ENCODE results near the gene MKX.

The MKX gene, protein sequence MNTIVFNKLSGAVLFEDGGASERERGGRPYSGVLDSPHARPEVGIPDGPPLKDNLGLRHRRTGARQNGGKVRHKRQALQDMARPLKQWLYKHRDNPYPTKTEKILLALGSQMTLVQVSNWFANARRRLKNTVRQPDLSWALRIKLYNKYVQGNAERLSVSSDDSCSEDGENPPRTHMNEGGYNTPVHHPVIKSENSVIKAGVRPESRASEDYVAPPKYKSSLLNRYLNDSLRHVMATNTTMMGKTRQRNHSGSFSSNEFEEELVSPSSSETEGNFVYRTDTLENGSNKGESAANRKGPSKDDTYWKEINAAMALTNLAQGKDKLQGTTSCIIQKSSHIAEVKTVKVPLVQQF

DNA sequence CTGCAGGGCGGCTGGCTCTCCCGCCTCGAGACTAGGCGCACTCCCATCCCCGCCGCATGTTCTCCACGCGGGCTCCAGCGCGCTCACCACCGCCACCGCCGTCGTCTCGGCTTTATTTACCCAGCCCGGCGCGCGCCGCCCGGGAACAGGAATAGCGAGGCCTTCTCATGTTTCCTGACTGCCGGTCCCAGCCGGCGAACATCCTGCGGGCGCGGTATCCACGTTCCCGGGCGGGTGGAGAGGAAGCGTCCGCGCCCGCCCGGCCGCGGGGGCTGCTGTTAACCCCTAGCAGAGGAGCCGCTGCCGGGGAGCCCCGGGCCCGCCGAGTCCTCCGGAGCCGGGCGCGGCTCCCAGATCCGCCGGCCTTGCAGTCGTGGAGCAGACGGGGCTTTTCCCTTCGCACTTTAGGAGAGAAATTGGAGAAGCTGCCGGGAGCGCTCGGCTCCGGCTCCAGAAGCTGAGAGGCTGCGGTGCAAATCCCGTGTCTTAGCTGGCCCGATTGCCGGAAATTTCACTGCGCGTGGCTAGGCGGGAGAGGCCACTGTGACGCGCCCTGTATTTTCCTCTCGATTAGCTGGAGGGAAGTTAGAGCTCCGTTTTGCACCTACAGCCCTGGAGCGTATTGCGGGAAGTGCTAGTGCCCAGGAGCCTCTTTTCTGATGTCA, at the start of gene MKX:
Gene MKX, minus strand, starts transcription at position 88 of the 665 bp plus-strand sequence. CDS start 2,404 bp downstream, outside the sequence.
- DNase-seq (ENCODE audit: low read depth in 3 of 3, low spot score in 1 of 3) = peak in 1 of 3 donors; percentile 15

DNA sequence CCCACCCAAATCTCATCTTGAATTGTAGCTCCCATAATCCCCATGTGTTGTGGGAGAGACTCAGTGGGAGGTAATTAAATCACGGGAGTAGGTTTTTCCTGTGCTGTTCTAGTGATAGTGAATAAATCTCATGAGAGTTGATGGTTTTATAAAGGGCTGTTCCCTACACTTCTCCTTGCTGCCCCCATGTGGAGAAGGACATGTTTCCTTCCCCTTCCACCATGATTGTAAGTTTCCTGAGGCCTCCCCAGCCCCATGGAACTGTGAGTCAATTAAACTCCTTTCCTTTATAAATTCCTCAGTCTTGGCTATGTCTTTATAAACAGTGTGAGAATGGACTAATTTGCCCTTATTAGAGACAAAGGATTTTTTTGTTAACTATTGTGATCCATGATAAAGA, 48.5 kb upstream of the MKX start:
- DNase-seq (ENCODE audit: low read depth in 3 of 3, low spot score in 1 of 3) = no peak

DNA sequence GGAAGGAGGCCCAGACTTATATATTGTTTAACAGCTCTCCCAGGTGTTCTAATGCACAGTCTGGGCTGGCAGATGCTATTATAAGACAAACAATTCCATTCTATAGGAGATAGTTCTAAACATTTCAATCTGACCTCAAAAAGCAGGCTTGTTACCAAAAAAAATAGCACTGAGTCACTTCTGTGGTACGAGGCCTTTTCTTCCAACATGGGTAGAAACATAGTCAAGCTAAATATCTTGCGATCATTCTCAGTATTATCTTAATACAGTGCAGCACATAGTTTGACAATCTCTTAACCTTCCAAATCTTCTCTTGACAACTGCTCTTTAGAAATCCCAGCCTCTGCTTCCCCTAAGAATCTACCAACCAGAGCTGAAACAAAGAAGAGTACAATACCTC, 46.6 kb upstream of the MKX start:
- no peak for DNase-seq (ENCODE audit: low read depth in 3 of 3, low spot score in 1 of 3)

DNA sequence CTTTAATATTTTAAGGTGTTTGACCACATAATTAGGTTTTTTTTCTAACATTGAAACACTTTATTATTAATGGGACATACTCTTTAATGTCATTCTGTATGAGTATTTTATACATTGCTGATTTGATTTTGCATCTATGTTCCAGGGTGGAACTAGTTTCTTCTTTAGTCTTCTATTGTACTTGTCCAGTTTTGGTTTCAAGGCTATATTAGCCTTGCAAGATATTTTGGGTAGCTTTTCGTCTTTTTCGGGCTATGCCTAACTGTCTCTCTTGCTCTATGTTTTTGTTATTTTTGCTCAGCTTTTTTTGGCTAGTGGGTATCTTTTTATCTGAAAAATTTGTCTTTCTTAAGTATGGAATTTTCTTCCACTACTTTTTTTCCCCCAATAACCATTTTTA, 38.7 kb upstream of the MKX start:
- no peak for DNase-seq (ENCODE audit: low read depth in 3 of 3, low spot score in 1 of 3)

DNA sequence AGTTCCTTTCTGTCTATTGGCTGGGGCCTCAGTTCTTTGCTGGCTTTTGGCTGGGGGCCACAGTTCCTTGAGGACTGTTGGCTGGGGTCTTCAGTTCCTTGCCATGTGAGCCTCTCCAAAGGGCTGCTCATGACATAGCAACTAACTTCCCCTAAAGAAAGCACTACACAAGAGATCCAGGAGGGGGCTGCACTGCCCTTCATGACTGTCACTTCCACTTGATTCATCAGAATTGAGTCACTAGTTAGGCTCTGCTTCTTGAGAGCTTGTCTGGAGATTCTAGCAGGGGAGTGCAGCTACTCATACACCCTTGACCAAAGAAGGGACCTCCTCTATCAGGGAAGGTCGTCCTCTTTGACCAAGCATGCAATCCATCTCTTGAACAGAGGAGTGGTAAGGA, 38.0 kb upstream of the MKX start:
- no peak for DNase-seq (ENCODE audit: low read depth in 3 of 3, low spot score in 1 of 3)

DNA sequence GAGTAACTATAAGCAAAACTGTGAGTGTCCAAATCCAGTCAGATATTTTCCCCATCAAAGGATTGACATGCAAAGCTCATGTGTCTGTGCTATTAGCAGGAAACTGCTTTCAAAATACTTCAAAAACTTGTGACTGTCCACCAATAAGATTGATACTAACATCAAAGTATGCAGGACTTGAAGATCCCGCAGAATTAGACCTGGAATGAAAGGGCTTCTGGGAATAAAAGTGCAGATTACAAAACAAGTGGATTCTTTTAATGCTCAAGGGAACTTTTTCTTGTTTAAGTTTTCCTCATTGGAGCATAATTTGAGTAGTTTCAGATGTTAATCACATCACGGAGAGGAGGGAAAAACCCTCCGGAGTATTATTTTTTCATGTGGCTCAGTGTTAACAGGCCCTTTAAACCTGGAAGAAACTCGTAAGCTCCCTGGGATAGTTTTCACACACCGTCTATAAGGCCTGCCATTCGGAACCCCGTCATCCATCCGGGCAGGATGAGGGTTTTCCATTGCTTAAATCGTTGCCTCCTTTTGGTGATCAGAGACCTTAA, 33.9 kb upstream of the MKX start:
- no peak for DNase-seq (ENCODE audit: low read depth in 3 of 3, low spot score in 1 of 3)

DNA sequence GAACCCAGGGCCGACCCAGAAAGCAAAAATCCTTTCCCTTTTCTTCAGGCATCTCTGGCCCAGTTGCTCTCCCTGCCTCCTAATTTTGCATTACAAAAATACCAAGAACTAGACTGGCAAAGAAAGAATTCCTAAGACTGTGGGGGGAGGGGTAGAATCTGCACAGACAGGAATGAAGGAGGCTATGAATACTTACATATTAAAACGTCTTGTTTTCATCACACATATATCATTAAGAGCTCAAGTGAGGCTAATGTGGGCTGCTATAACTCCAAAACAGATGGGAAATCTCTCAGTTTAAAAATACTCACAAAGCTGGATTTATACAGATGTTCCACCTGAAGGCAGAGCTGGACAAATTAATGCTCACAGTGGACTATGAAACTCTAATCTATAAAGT, 29.2 kb upstream of the MKX start:
- no peak for DNase-seq (ENCODE audit: low read depth in 3 of 3, low spot score in 1 of 3)

DNA sequence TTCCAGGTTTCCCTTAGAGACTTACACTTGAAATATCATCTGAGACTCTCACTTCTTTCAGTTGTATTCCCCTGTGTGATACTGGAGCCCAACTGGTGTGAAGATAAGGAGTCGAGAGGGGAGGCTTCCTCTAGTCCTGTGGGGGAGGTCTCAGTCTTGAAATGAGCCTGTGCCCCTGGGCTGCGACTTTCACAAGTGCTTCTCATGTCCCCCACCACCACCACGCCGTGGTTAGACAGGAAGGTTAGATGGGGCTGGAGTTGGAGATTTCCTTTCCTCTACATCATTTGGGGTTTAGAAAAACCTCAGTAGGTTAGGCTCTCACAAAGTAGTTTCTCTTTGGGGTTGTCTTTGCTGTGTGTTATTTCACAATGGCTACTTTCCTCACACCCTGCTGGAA, 25.6 kb upstream of the MKX start:
- no peak for DNase-seq (ENCODE audit: low read depth in 3 of 3, low spot score in 1 of 3)

DNA sequence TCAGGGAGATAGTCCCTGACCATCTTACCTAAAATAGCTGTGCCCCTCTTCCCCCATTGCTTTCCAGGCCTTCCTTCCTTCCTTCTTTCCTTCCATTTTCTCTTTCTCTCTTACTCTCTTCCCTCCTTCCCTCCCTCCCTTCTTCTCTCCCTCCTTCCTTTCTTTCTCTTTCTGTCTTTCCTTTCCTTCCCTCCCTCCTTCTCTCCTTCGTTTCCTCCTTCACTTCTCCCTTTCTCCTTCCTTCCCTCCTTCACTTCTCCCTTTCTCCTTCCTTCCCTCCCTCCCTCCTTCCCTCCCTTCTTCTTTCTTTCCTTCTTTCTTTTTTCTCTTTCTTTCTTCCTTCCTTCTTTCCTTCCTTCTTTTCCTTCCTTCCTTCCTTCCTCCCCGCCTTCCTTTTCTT, 24.6 kb upstream of the MKX start:
- no peak for DNase-seq (ENCODE audit: low read depth in 3 of 3, low spot score in 1 of 3)

DNA sequence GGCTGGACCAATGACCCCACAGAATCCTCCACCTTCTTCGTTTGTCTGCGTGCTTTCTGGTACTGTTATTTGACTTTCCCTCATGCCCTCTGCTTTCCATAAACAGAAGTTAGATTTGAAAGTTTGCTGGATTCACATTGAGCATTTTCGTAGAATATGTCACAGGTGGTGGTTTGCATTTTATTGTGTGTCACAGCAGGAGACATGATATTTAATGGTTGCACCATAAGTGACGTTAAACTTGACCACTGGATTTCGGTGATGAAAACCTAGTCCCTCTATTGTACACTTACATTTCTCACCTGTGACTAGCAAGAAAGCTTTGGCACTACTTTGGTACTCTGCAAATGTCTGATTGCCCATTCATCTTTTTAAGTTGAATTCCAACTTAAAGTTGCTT, 15.2 kb upstream of the MKX start:
- no peak for DNase-seq (ENCODE audit: low read depth in 3 of 3, low spot score in 1 of 3)

DNA sequence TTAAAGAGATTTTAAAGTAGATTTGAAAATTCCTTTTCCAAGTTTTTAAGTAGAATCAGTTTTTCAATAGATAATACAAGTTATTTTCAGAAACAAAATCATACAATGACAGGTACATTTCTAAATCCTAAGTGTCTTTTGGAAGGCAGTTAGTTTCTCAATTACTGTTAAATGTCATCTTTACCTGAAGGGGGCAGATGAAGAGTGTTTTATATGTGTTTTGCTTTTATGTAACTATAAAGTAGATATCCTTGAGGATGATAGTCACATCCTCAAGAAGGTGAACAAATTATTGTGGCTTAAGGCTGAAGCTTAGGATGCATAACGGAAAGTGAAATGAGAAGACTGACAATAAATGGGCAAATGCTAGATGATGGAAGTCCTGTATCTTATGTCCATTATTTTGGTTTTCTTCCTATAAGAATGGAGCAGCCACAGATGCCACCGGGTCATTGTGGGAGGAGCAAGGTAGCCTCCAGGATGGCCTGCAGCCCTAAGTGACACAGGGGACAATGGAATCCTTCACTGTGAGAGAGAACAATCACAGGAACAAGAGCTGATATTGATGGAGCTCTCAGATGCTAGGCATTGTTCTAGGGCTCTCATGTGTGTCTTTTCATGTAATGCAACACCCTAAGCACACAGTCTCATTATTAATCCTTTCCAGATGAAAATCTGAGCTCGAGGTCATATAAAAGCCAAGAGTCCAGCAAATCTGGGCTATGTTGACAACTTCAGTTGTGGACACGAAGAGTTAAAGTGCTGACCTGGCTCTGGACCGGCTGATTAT, 14.1 kb upstream of the MKX start:
- DNase-seq (ENCODE audit: low read depth in 3 of 3, low spot score in 1 of 3) = no peak

DNA sequence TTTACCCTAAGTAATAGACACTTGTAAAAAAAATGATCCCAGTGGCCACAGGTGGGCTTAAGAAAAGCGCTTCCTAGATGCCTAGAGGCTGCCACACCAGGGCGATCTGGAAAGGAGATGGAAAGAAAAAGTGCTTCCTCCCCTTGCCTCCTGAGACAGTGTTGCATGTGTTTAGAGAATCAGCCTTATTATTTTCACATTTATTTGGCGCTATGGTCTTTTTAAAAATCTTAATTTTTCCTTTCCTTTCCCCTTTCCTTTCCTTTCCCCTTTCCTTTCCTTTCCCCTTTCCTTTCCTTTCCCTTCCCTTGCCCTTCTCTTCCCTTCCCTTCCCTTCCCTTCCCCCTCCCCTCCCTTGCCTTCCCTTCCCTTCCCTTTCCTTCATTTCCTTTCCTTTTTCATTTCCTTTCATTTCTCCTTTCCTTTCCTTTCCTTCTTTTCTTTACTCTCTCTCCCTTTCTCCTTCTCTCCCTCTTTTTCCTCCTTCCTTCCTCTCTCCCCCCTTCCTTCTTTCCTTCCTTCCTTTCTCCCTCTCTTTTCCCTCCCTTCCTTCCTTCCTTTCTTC, 7.1 kb upstream of the MKX start:
- no peak for DNase-seq (ENCODE audit: low read depth in 3 of 3, low spot score in 1 of 3)

DNA sequence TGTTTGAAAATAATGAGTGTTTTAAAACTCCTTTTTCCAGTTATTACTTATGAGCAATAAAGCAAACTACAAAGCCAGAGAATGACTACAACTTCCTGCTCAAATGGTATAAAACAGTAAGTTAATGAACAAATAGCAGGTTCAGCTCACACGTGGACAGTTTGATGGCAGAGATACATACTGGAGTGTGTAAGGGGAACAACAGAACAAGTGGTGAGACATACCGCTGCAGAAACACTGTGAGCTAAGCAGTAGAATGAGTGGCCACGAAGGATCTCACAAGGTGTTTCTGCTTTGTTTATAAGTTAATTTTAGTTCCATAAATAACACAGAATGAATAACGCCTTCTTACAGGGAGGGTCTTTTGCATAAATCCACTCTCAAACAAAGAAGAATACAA, 3.0 kb upstream of the MKX start:
- DNase-seq (ENCODE audit: low read depth in 3 of 3, low spot score in 1 of 3) = no peak

DNA sequence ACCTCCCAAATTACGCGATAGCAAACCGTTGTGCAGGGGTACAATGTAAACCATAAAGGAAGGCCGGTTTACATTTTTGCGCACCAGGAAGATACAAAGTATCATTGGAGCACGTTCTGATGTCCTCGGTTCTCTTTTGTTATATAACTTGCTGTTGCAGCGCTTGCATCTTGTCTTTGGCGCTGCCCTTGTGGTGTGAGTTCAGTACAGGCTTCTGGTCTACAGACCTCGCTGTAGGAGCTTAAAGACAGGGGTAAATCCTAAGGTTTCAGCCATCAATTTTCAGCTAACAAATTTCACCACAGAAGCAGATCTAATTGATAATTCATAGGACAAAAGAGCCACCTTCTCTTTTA, 1.5 kb upstream of the MKX start:
- DNase-seq (ENCODE audit: low read depth in 3 of 3, low spot score in 1 of 3) = no peak

DNA sequence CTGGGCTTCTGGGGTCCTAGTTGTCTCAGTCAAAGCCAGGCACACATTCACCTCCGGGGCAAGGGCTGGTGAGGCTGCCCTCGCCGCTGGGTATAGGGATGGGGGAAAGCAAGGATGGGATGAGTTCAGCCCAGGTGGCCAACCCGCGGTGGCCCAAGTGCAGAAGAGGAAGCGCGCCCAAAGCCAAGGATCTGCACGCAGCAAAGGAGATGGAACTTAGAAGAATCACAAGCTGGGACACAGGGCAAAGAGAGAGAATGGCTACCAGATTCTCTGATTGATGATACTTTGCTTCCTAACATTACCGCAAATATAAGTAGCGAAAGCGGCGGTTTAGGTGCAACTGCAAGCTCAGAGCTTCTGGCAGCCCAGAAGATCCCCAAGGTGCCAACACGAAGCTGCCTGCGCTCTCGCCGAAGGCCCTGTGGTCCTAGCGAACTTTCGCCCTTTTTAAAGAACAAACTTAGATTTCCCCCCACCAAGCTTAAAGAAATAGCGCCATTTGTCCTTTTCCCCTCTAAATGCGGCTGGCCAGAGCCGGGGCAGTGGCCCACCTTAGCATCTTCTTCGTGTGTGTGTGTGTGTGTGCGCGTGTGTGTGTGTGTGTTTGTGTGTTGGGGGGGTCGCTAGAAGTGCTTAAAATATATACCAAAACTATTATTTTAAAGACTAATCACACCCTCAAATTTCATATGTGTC, 927 bp upstream of the MKX start:
- peak in 1 of 3 donors; percentile 3 for DNase-seq (ENCODE audit: low read depth in 3 of 3, low spot score in 1 of 3)

DNA sequence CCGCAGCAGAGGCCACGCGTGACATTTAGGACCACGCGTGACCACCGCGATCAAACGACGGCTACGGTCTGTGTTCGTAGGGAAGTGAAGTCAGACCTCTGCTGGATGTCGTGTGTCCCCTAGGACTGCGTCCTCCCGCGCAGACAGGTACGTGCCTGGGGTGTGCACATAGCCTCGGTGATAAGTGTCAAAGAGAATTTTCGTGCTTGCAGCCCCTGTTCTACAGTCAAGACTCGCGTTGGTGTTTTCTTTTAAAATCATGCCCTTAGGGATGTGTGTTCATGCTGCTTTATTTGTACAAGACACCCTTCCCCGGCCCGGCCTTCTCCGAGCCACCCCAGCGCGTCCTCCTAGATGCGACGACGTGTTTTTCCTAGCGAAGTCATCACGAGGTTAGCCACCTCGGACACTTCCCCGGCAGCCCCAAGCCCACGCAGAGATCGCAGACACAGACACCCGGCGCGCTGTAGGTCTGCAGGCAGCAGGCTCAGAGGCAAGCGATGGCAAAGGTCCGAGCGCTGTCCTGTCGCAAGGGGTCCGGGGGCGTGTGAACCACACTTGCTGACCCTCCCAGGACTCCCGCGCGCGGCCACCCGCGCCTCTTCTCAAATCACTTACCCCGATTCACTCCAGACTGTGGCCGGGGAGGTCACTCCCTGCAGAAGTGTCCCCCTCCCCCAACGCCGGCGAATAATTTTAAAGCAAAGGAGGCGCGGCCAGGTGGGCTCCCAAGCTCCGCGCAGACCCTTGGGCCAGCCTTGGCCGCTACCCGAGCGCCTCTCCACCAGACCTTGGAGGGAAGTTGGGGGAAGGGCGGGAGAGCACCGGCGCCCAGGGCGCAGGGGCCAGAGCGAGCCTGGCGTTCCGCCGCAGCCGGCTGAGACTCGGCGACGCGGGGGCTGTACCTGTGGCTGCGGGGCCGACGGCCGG, 552 bp downstream of the MKX start:
- peak in 1 of 3 donors; percentile 18 for DNase-seq (ENCODE audit: low read depth in 3 of 3, low spot score in 1 of 3)

DNA sequence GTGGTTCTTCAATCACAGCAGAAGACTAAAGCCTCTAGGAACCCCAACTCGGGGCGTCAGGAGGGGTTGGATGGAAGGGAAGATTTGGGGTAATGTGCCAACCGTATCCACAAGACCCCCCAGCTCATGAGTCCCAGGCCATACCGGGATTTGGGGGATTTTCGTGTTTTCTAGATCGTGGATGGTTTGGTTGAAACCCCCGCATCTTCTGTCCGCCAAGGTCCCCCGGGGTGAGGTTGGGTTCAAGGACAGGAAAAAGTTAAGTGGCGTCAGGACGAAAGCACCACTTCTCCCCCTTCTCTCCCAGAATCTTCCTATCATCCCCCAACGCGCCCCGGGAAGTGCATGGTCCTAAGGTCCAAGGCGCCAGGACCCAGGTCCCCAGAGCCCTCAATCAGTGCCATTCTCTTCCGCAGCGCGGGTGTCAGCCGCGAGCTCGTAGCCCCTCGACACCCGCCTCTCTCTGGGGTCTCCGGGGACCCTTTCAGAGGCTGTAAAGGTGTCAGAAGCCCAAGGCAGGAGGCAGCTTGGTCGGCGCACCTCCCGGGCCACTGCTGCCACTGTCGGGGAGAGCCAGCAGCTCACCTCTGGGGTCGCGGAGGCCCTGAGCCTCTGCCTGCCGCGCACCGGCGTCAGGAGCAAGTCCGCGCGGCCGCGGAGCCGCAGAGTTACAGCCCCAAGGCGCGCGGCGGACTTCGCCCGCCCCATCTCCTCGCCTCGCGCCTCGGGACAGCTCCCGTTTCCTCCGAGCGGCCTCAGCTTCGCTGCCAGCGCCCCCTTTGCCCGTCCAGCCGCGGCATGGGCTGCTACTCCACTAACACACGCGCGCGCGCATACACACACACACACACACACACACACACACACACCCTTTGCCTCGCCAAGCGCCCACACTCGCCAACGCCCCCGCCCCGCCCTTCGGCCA, 1.5 kb downstream of the MKX start:
- peak in 1 of 3 donors; percentile 8 for DNase-seq (ENCODE audit: low read depth in 3 of 3, low spot score in 1 of 3)

DNA sequence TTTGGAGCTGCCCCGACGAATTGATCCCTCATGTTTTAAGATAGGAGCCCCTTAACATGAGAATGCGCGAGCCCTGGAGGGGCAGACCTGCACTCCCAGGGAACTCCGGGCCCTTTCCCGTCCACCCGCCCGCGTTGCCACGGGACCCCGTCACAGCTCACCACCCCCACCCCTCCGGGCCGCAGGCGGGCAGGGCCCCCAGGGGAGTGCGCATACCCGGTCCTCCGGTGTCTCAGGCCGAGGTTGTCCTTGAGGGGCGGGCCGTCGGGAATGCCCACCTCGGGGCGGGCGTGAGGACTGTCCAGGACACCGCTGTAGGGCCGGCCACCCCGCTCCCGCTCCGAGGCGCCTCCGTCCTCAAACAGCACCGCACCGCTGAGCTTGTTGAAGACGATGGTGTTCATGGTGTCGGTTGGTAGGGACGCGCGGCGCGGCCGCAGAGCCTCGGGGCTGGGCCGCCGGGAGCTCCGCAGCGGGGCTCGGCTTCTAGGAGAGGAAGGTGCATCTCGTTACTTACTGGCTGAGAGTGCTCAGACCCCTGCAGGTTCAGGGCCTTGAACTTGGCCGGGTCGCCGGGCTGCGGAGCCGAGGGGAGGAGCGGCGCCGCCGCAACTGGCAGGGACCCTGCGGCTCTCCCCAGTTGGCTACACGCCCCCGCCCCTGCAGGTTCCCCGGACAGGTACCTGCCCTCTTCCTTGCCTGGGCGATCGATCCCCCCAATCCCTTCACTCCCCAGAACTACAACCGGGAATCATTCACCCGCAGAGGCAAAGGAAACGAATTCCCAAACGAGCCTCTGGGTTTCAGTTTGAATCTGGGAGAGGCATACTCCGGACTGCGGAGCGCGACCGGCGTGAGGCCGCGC, 2.4 kb downstream of the MKX start:
- peak in 1 of 3 donors; percentile 25 for DNase-seq (ENCODE audit: low read depth in 3 of 3, low spot score in 1 of 3)
